Measurements from ENCODE around the gene TMEM184A. TPM values are rescaled to one million over a fixed set of nuclear protein-coding genes. Genes with fewer than 3 reads are reported as not detected.

TMEM184A gene
- total RNA-seq, 2 donors from 2014 or later = 1.5 TPM; not detected in 1

DNA sequence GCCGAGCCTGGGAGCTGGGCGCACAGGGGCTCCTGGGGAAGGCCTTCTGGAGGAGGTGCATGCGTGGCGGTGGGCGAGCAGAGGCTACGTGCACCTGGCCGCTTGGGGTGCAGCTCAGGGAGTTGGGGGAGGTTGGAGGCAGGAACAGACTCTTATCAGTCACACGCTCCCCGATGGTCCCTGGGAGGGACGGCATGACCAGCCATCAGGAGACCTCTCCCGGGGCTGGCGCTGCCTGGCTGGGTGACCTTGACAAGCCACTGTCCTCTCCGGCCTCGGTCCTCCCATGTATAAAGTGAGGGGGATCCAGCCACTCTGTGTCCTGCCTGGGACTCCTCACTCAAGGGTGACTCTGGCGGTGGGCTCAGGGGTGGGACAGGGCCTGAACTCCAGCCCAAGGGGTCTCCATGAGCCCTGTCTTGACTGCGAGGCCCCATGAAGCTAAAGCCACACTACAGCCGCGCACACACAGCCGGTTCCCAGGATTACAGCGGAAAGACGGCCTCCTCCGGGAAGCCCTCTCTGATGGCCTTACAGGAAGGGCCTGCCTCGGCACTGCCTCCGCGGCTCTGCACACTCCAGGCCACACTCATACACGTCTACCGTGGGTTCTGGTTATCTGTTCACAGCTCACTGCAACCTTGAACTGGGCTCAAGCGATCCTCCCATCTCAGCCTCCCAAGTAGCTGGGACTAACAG is 2.3 kb downstream of the TMEM184A start:
- no peak for TF ChIP-seq CTCF (IDR thresholded peaks at IDR 0.05)

GRCh38 chr7:1552200-1552599 is 3.8 kb downstream of the TMEM184A start:
- Histone ChIP-seq H3K36me3 (no peaks in the 10 kb centered on the region), H3K27ac (no peak overlapping the region), H3K27me3 (replicated peaks; ENCODE audit: insufficient read depth) (no peaks in the 10 kb centered on the region), H3K4me1 (ENCODE audit: control insufficient read depth in 1 of 2, low read depth in 2 of 2) (peaks cover 4 to 11% of the 10 kb centered on the region in 2 donors), H3K4me3 (no peak overlapping the region), H3K9me3 (no peaks in the 10 kb centered on the region)
- DNase-seq (ENCODE audit: low spot score) = no peak
- ATAC-seq (ENCODE audit: insufficient number of reproducible peaks, low FRiP score, low read depth) = no peak
- no peak for TF ChIP-seq CTCF (IDR thresholded peaks at IDR 0.05)

More for the DNA sequence above, 2.3 kb downstream of the TMEM184A start:
- Histone ChIP-seq H3K9me3 (no peaks in the 10 kb centered on the region), H3K27me3 (replicated peaks; ENCODE audit: insufficient read depth) (no peaks in the 10 kb centered on the region), H3K4me3 (no peak overlapping the region), H3K36me3 (no peaks in the 10 kb centered on the region), H3K27ac (no peak overlapping the region), H3K4me1 (ENCODE audit: control insufficient read depth in 1 of 2, low read depth in 2 of 2) (peaks cover 4 to 11% of the 10 kb centered on the region in 2 donors)
- no peak for DNase-seq (ENCODE audit: low spot score)
- no peak for ATAC-seq (ENCODE audit: insufficient number of reproducible peaks, low FRiP score, low read depth)

DNA sequence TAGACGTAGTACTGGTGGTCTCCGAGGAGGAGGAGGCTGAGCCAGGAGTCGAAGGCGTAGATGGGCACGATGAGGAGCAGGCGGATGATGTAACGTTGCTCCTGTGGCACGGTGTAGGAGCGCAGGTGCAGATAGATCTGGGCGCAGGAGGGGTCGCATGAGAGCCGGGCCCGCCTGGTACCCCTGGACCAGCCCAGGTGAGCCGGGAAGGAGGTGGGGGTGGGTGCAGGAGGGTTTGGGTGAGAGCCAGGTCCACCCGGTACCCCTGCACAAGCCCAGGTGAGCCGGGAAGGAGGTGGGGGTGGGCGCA is 5.2 kb downstream of the TMEM184A start:
- Histone ChIP-seq H3K4me1 (ENCODE audit: control insufficient read depth in 1 of 2, low read depth in 2 of 2) (peaks cover 2 to 8% of the 10 kb centered on the region in 2 donors), H3K4me3 (no peak overlapping the region), H3K27me3 (replicated peaks; ENCODE audit: insufficient read depth) (no peaks in the 10 kb centered on the region), H3K9me3 (no peaks in the 10 kb centered on the region), H3K36me3 (no peaks in the 10 kb centered on the region), H3K27ac (no peak overlapping the region)
- TF ChIP-seq CTCF (IDR thresholded peaks at IDR 0.05) = no peak
- ATAC-seq (ENCODE audit: insufficient number of reproducible peaks, low FRiP score, low read depth) (no peak), DNase-seq (ENCODE audit: low spot score) (no peak)

DNA sequence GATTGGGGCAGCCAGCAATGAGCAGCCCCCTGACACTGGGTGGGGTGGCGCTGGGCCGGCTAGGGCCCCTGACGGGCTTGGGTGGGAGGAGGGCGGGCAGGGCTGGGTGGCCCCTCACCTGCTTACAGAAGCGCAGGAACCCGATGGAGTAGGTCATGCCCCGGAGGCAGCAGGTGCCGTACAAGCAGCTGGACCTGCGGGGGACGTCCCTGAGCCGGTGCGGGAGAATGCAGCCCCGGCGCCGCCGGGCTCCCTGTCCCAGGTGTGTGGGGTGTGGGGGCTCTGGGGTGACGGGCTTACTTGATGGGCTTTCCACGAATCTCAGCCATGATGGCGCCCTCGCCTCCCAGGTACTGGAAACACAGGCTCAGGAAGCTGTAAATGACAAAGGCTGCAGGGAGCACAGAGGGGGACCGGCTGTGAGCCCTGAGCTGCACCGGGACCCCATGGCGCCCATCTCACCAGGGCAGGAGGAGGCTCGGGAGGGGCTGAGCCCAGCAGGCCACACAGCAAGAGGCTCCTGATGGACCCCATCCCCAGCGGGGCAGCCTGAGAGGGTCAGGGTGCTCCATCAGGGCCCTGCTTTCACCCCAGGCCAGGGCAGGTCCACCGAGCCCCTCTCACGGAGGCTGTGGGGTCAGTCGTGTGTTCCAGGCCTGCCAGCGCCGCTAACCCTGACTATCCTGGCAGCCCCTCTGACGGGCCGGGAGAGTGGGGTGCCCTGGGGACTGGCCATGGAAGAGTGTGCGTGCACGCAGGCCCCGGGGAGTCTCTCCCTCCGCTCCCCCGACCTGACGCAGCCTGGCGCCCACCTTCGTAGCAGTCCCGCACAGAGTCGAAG is 5.8 kb downstream of the TMEM184A start:
- no peak for TF ChIP-seq CTCF (IDR thresholded peaks at IDR 0.05)
- H3K27ac ChIP-seq = no peak overlapping the region
- H3K4me3 ChIP-seq = no peak overlapping the region
- no peaks in the 10 kb centered on the region for H3K9me3 ChIP-seq
- no peaks in the 10 kb centered on the region for H3K36me3 ChIP-seq
- ATAC-seq (ENCODE audit: insufficient number of reproducible peaks, low FRiP score, low read depth) = no peak
- H3K4me1 ChIP-seq (ENCODE audit: control insufficient read depth in 1 of 2, low read depth in 2 of 2) = peaks cover 0 to 2% of the 10 kb centered on the region in 2 donors
- DNase-seq (ENCODE audit: low spot score) = no peak
- H3K27me3 ChIP-seq (replicated peaks; ENCODE audit: insufficient read depth) = no peaks in the 10 kb centered on the region

DNA sequence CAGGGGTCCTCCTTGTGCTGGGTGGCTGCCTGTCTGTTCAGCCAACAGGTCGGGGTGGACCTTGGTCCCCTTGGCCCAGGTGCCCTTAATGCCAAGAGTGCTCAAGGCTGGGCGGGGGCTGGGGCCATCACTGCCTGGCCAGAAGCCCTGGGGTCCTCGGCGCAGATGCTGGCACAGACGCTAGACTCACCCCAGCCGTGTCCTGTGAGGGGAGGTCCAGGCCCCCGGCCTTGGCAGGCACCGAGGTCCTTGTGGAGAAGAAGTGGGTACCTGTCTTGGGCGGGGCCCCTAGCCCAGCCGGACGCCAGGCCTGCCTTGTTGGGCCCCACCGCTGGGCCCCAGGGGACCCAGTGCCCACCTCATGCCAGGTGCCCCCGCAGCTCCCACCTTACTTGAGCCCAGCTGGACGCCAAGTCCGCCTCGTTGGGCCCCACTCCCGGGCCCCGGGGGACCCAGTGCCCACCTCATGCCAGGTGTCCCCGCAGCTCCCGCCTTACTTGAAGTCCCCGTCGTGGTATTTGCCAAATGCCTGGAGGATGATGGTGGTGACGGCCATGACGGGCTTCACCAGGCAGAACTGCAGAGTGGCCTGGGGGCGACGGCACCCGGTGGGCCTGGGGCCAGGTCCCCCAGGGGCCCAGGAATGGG is 6.5 kb downstream of the TMEM184A start:
- H3K9me3 ChIP-seq = no peaks in the 10 kb centered on the region
- no peak overlapping the region for H3K27ac ChIP-seq
- H3K4me3 ChIP-seq = no peak overlapping the region
- H3K4me1 ChIP-seq (ENCODE audit: control insufficient read depth in 1 of 2, low read depth in 2 of 2) = no peaks in the 10 kb centered on the region
- H3K36me3 ChIP-seq = peaks cover 2% of the 10 kb centered on the region
- no peak for TF ChIP-seq CTCF (IDR thresholded peaks at IDR 0.05)
- ATAC-seq (ENCODE audit: insufficient number of reproducible peaks, low FRiP score, low read depth) (no peak), DNase-seq (ENCODE audit: low spot score) (no peak)
- no peaks in the 10 kb centered on the region for H3K27me3 ChIP-seq (replicated peaks; ENCODE audit: insufficient read depth)

All from thoracic aorta (tissue), 2 donors.